22Rv1 (cell line): Measurements from ENCODE around the gene GMPPA.

Experiments used
- CTCF ChIP-seq: fragments of 450-650 bp; IDR thresholded peaks from 2 replicates; pipeline ENCODE4 v1.5.1; 2017; ENCODE audit warnings: mild to moderate bottlenecking
- ZFX ChIP-seq: fragments of 450-650 bp; IDR thresholded peaks from 2 replicates; pipeline ENCODE4 v1.6.1; 2017; ENCODE audit warnings: antibody characterized with exemption, borderline replicate concordance

GRCh38 chr2:219553168-219553417, 54.4 kb downstream of the GMPPA start:
- TF ChIP-seq CTCF (no peak), ZFX (no peak)
